GM18511 (cell line): ENCODE data around the gene PRRG3.
"Not testable (repeated sequence)": the region's sequence is repeated elsewhere in the genome, so short reads cannot be mapped to it uniquely, and the experiment has no call there.

ENCODE experiments used
- ATAC-seq: cut with Tn5 transposase; IDR thresholded peaks from one replicate; pipeline ENCODE4 v1.9.1; 2021; ENCODE audit warnings: mild to moderate bottlenecking, moderate library complexity; ENCODE audit not compliant: unreplicated experiment

Gene PRRG3

GRCh38 chrX:151694661-151695582 is at the start of gene PRRG3:
Gene PRRG3 (plus strand): TSS chrX:151695458. CDS start chrX:151698815, 3,357 bp downstream.
- ATAC-seq: no peak

GRCh38 chrX:151675121-151675746 is 20.0 kb upstream of the PRRG3 start:
- ATAC-seq: no peak

- no peak for ATAC-seq
Measured at GRCh38 chrX:151676196-151676595, 19.1 kb upstream of the PRRG3 start.

- no peak for ATAC-seq
Measured at GRCh38 chrX:151679798-151680402, 15.4 kb upstream of the PRRG3 start.

GRCh38 chrX:151680805-151681204 is 14.5 kb upstream of the PRRG3 start:
- peak; percentile 96 for ATAC-seq

DNA sequence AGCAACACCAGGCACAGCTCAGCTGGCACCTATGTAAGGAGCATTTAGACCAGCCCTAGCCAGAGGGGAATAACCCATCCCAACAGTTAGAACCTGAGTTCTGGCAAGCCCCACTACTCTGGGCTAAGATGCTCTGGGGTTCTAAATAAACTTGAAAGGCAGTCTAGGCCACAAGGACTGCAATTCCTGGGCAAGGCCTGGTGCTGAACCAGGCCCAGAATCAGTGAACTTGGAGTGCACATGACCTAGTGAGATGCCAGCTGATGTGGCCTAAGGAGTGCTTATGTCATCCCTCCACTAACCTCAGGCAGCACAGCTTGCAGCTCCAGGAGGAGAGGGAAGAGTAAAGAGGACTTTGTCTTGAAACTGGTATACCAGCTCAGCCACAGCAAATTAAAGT is 7.6 kb upstream of the PRRG3 start:
- ATAC-seq: no peak

- no peak for ATAC-seq
Measured at GRCh38 chrX:151688695-151689094, 6.6 kb upstream of the PRRG3 start.

DNA sequence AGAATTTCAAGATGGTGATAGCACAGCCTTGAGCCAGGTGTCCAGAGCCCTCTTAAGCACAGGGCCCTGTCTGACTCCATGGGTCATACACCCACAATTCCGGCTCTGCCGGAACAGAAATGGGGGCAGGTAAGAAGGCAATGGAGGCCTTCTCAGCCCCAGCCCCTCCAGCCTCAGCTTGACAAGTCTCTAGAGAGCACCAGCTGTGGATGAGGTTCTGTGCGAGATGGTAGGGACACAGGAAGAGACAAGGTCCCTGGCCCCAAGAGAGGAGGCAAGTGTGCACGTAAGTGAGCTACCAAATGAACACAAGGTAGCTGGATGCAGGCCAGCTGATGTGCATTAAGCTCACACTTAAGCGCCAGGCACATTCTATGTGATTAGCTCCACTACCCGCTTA is 2.4 kb upstream of the PRRG3 start:
- ATAC-seq: no peak

- ATAC-seq: no peak
Measured at GRCh38 chrX:151694121-151694520, 1.1 kb upstream of the PRRG3 start.

DNA sequence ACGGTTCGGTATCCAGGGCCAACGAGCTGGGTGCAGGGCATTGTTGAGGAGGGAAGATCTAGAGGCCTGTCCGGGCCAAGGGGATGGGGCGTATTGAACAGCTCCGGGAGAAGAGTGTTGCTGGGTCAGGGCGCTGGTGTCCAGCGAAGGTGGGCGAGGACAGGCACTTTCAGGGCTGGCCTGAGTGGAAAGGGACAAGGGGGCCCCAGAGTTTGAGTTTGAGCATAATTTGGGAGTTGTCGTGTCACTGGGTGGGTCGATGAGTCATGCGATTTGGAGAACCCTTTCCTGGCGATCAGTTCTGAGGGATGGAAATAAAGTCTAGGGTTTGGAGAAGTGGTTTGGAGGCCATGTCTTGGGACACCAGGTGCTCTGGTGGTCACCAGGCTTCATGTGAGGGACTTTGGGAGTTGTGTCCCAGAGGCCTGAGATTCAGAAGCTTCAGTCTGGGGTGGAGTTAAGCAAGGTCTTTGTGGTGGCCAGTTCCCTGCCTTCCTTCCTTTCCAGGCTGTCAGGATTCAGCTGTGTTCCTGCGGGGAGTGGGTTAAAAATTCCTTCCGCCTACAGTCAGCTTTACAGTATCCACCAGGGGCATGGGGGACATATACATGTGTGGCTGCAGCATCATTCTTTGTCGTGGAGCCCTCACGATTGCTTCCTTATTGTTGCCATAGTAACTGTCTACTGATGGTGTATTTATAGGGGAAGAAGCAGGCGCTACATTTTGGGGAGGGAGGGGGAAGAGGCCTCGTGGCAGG is 504 bp downstream of the PRRG3 start:
- ATAC-seq: no peak

DNA sequence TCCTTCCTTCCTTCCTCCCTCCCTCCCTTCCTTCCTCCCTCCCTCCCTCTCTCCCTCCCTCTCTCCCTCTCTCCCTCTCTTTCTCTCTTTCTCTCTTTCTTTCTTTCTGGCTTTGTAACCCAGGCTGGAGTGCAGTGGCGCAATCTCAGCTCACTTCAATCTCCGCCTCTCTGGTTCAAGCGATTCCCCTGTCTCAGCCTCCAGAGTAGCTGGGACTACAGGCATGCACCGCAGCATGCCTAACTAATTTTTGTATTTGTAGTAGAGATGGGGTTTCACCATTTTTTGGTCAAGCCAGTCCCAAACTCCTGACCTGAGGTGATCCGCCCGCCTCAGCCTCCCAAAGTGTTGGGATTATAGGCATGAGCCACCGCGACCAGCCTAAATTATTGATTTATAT is 1.8 kb downstream of the PRRG3 start:
- ATAC-seq: not testable (repeated sequence)

DNA sequence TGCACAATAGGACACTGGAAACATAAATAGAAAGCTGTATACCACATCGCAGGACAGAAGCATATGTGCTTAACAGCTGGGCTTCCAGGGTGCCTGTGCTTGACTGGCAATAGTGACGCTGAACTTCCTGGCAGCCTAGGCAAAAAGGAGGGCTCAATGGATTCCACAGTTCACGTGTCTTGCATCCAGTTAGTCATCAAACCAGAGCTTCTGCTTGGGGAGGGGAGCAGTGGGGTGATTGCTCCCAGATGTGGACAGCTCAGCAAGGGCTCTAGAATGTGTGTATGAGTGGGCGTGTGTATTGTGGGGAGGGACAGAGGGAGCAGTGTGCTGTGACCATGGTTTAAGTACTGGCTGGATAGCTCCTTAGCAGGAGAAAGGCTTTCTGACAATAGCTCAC is 2.3 kb downstream of the PRRG3 start:
- ATAC-seq: no peak

DNA sequence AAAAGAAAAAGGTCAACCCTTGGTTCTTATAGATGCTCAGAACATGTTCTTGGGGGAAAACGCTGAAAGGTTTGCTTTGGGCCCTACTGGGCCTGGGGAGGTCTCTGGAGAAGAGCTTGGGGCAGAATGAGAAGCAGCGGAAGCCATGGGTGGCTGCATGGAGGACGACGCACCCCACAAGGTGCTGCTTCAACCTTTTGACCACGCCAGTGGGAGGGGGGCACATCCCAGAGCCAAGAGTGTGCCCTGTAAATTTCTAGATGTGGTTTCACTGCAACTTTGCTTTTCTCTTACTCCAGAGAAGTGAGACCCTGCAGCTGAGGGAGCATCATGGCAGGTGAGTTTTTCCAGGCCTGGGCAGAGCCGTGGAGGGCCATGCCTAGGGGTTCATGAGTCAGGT is 3.2 kb downstream of the PRRG3 start:
- no peak for ATAC-seq

DNA sequence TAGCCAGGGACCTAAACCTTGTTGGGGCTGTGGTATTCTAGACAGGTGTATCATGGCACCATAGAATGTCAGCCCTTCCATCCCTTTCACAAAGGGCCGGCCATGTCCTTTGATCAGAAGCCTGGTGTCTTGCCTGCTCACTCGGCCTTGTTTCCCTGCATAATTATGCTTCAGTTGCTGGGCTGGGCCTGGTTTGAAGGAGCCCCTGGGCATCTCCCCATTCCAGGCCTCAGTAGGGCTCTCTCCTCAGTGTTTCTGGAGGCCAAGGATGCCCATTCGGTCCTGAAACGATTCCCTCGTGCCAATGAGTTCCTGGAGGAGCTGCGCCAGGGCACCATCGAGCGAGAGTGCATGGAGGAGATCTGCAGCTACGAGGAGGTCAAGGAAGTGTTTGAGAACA is 4.5 kb downstream of the PRRG3 start:
- no peak for ATAC-seq

GRCh38 chrX:151700581-151700980 is 5.3 kb downstream of the PRRG3 start:
- no peak for ATAC-seq

GRCh38 chrX:151701071-151701470 is 5.8 kb downstream of the PRRG3 start:
- no peak for ATAC-seq

DNA sequence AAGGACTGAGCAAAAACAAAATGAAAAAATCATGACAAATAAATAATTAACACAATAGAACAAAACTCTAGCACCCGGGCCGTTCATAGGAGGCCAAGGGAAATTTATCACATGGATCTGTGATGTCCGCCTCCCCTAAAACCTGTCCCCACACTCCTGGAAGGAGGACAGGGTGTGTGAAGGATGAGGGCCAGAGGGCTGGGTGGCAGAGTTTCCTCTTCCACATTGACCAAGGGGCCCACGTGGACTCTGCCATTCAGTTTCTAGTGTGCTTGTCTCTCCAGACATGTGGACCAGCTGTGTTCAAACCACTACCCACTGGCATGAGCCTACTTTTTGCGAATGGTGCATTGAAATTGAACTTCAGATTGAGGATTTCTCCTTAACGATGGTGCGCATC is 6.3 kb downstream of the PRRG3 start:
- ATAC-seq: no peak

DNA sequence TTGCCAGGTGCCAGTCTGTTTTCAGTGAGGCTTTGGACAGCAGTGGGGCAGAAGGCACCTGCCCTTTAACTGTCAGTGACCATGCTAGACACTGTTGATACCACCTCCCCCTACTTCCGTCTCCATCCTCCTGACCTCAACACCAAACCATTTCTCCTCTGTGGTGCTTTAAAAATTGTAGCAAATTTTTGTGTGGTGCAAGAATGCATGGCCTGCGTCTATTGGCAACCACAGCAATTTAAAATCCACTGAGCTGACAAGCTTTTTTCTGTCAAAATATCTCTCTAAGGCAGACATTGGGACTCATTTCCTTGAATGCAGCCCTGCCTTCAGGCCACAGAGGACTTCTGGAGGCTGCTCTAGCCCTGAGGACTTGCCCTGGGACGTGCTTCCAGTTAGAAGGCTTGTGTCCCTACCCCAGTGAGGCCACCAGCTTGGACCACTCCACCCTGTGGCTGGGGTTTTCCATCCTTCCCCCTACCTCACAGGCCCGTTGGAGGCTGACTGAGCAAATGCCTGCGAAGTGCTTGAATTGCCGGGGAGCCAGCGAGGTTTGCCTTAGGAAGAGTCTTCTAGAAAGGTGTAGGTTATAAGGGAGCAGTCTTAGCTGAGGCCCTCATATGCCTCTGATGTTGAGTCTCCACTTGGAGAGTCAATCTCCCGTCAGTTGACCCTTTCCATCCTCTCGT is 6.9 kb downstream of the PRRG3 start:
- ATAC-seq: no peak

DNA sequence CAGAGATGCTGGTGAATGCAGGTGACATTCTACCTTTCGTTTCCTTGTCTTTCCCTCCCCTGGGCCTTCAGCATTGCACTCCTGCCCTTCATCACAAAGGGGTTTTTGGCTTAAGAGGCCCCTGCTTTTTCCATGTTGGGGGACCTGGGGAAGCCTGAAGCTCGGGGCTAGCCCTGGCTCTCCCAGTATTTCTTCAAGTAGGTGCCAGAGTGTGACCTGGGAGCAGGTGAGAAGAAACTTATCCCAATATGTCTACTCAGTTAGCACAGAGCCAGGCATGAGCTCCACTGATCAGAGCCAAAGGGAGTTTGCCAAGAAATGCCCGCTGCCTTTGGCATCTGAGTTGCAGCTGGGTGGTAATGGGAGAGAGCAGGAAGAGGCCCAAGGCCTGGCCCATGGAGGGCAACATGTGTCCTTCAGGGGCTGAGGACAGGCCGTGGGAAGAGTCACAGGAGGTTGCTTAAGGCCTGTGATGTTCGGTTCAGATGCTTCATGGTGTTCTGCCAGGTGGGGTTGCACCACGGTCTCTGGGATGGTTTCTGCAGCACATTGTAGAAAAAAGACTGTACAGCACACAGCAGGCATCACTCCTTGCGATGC is 7.6 kb downstream of the PRRG3 start:
- no peak for ATAC-seq

GRCh38 chrX:151703487-151703886 is 8.2 kb downstream of the PRRG3 start:
- no peak for ATAC-seq
